HG02763 (cell line): ENCODE results near the gene KCND1.
"Not testable (repeated sequence)": the region's sequence is repeated elsewhere in the genome, so short reads cannot be mapped to it uniquely, and the experiment has no call there.

Experiments
- ATAC-seq: cut with Tn5 transposase; IDR thresholded peaks from one replicate; pipeline ENCODE4 v1.9.1; 2021; ENCODE audit warnings: mild to moderate bottlenecking, moderate library complexity; ENCODE audit not compliant: unreplicated experiment

Gene KCND1

GRCh38 chrX:48971249-48972219 lies at the start of gene KCND1:
TSS of gene KCND1 (minus strand) at chrX:48971844. CDS start at chrX:48970271, 1,573 bp downstream.
- no peak for ATAC-seq

- no peak for ATAC-seq
These were observed 48.1 kb upstream of the KCND1 start for GRCh38 chrX:49019599-49020249.

GRCh38 chrX:49019050-49019449 lies 47.4 kb upstream of the KCND1 start:
- no peak for ATAC-seq

GRCh38 chrX:49003696-49004095 lies 32.1 kb upstream of the KCND1 start:
- ATAC-seq = no peak

- ATAC-seq = peak; percentile 72
These were observed 30.7 kb upstream of the KCND1 start, which contains the start of gene GRIPAP1 for GRCh38 chrX:49002091-49002935. TSS of gene GRIPAP1 (minus strand) at chrX:49002264. CDS start at chrX:49002229, 35 bp downstream.

- ATAC-seq = peak; percentile 9
These were observed 30.0 kb upstream of the KCND1 start for GRCh38 chrX:49001521-49002090.

GRCh38 chrX:49000636-49001035 lies 29.0 kb upstream of the KCND1 start:
- no peak for ATAC-seq

GRCh38 chrX:48999030-48999429 lies 27.4 kb upstream of the KCND1 start:
- ATAC-seq = no peak

- no peak for ATAC-seq
These were observed 26.7 kb upstream of the KCND1 start for GRCh38 chrX:48998391-48998790.

GRCh38 chrX:48997865-48998264 lies 26.2 kb upstream of the KCND1 start:
- no peak for ATAC-seq

GRCh38 chrX:48997455-48997854 lies 25.8 kb upstream of the KCND1 start:
- ATAC-seq = no peak

GRCh38 chrX:48996969-48997368 lies 25.3 kb upstream of the KCND1 start:
- ATAC-seq = no peak

GRCh38 chrX:48992341-48992740 lies 20.7 kb upstream of the KCND1 start:
- no peak for ATAC-seq

GRCh38 chrX:48989483-48989882 lies 17.8 kb upstream of the KCND1 start:
- no peak for ATAC-seq

GRCh38 chrX:48983896-48984295 lies 12.3 kb upstream of the KCND1 start:
- no peak for ATAC-seq

GRCh38 chrX:48983081-48983480 lies 11.4 kb upstream of the KCND1 start:
- no peak for ATAC-seq

GRCh38 chrX:48981178-48981577 lies 9.5 kb upstream of the KCND1 start:
- ATAC-seq = no peak

GRCh38 chrX:48980341-48980740 lies 8.7 kb upstream of the KCND1 start:
- not testable (repeated sequence) for ATAC-seq

- ATAC-seq = no peak
These were observed 6.6 kb upstream of the KCND1 start for GRCh38 chrX:48978226-48978625.

GRCh38 chrX:48976086-48976485 lies 4.4 kb upstream of the KCND1 start:
- no peak for ATAC-seq

- no peak for ATAC-seq
These were observed 3.9 kb upstream of the KCND1 start for GRCh38 chrX:48975541-48975940.
